Transverse colon (tissue), 4 donors: ENCODE results near the gene ACTA2. TPM values are rescaled to one million over a fixed set of nuclear protein-coding genes. Genes with fewer than 3 reads are reported as not detected.

Experiments used
- DNase-seq: peaks from one replicate; pipeline ENCODE4 v3.0.0-alpha.2; 2019
- H3K27ac ChIP-seq, 4 donors: fragments of 200-600 bp; sonication (generic); 2 replicates each; pipeline ENCODE4 v1.5.1; 2016 to 2018; ENCODE audit warnings: inconsistent platforms in 4 of 4
- H3K27me3 ChIP-seq: fragments of 200-600 bp; sonication (generic); 2 replicates; pipeline ENCODE4 v1.5.1; 2017; ENCODE audit warnings: inconsistent platforms
- H3K36me3 ChIP-seq, 4 donors: fragments of 200-600 bp; sonication (generic); 2 replicates each; pipeline ENCODE4 v1.5.1; 2017 to 2019; ENCODE audit warnings: inconsistent platforms in 4 of 4
- H3K4me1 ChIP-seq, 4 donors: fragments of 200-600 bp; sonication (generic); 2 replicates each; pipeline ENCODE4 v1.5.1; 2017 to 2020; ENCODE audit warnings: inconsistent platforms in 4 of 4
- H3K4me3 ChIP-seq, 4 donors: fragments of 200-600 bp; sonication (generic); 1 replicate in 1 of 4; 2 replicates in 3 of 4; pipeline versions ENCODE4 v1.5.1 to v1.6.1; 2017 to 2019; ENCODE audit warnings: inconsistent platforms in 4 of 4
- H3K9me3 ChIP-seq, 2 donors: fragments of 200-600 bp; sonication (generic); 2 replicates each; pipeline ENCODE4 v1.5.1; 2017 to 2019; ENCODE audit warnings: inconsistent platforms in 2 of 2
- EP300 ChIP-seq: sonication (generic); formaldehyde crosslinking; IDR thresholded peaks from one replicate; pipeline ENCODE4 v1.6.1; 2017; ENCODE audit warnings: antibody characterized with exemption, low read depth
- POLR2A ChIP-seq: fragments of 450-650 bp; IDR thresholded peaks from one replicate; pipeline ENCODE4 v1.6.1; 2016; ENCODE audit warnings: antibody characterized with exemption, mild to moderate bottlenecking, moderate library complexity
- POLR2AphosphoS5 ChIP-seq, 3 donors: sonication (generic); formaldehyde crosslinking; IDR thresholded peaks; one replicate each; pipeline ENCODE4 v1.6.1; 2016; ENCODE audit warnings: antibody characterized with exemption in 3 of 3
- WGBS, 2 donors: methylation state at CpG; one replicate each; pipeline ENCODE4 v1.1.5; 2018; ENCODE audit warnings: low coverage in 1 of 2; 5-methylcytosine and 5-hydroxymethylcytosine counted together
- in situ Hi-C, 4 donors: fragments of 200-750 bp; cut with MboI; loops; one replicate each; pipeline versions ENCODE4 v1.15.0 to v1.15.1; 2017; ENCODE audit warnings: low sequenced_read_pairs in 3 of 4, low pct_ligation_motif_present in 1 of 4, low pct_unique_long_range_greater_than_20kb in 1 of 4
- intact Hi-C: fragments of 100-400 bp; cut with DNase I; formaldehyde crosslinking; loops from one replicate; pipeline ENCODE4 v1.15.1; 2023; ENCODE audit warnings: low total_unique reads
- total RNA-seq, 4 donors: library from RNA; depleted of rRNA; stranded (reverse); fragments of >200 nt; gene quantifications; one replicate each; pipeline ENCODE4 v1.1.0, GENCODE V29; 2016
- TF ChIP-seq, protein P1 (sequence below), 5 experiments: fragments of 200-600 bp in 3 of 5; fragments of 450-650 bp in 2 of 5; sonication (generic) in 3 of 5; IDR thresholded peaks; 1 replicate in 2 of 5; 2 replicates in 3 of 5; pipeline ENCODE4 v1.5.1; 2016 to 2017; ENCODE audit warnings: antibody characterized with exemption in 5 of 5, inconsistent platforms in 3 of 5, mild to moderate bottlenecking in 2 of 5, moderate library complexity in 1 of 5

Gene ACTA2
- total RNA-seq, 4 donors from 2014 or later = 403 to 1,827 (median 457) TPM

- H3K36me3 ChIP-seq = no peaks in the 10 kb centered on the region
- 60 to 71% methylated on average over 1 of the region's 1 CpG for WGBS, 2 donors
- no peak for TF ChIP-seq POLR2AphosphoS5 (IDR thresholded peaks at IDR 0.05)
- TF ChIP-seq, protein P1, sequence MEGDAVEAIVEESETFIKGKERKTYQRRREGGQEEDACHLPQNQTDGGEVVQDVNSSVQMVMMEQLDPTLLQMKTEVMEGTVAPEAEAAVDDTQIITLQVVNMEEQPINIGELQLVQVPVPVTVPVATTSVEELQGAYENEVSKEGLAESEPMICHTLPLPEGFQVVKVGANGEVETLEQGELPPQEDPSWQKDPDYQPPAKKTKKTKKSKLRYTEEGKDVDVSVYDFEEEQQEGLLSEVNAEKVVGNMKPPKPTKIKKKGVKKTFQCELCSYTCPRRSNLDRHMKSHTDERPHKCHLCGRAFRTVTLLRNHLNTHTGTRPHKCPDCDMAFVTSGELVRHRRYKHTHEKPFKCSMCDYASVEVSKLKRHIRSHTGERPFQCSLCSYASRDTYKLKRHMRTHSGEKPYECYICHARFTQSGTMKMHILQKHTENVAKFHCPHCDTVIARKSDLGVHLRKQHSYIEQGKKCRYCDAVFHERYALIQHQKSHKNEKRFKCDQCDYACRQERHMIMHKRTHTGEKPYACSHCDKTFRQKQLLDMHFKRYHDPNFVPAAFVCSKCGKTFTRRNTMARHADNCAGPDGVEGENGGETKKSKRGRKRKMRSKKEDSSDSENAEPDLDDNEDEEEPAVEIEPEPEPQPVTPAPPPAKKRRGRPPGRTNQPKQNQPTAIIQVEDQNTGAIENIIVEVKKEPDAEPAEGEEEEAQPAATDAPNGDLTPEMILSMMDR (IDR thresholded peaks at IDR 0.05) = no peak
- peaks cover 7 to 31% (median 11%) of the 10 kb centered on the region in 4 donors for H3K4me1 ChIP-seq
- peak overlapping the region; percentile 30 to 74 (median 66) for H3K27ac ChIP-seq
- intact Hi-C loops (no loop called here), in situ Hi-C loops (loop anchor here (5.0 to 10.0 kb wide), 4 partner anchors 53 to 367 kb away; no protein-coding TSS in a partner anchor)
- H3K4me3 ChIP-seq = no peak overlapping the region
- DNase-seq = no peak
- no peaks in the 10 kb centered on the region for H3K9me3 ChIP-seq
- no peaks in the 10 kb centered on the region for H3K27me3 ChIP-seq
Measured at GRCh38 chr10:88931548-88931947, 21.0 kb downstream of the ACTA2 start.

- Histone ChIP-seq H3K9me3 (no peaks in the 10 kb centered on the region), H3K27ac (no peak overlapping the region), H3K36me3 (no peaks in the 10 kb centered on the region), H3K4me1 (peaks cover 3 to 27% (median 6%) of the 10 kb centered on the region in 4 donors), H3K4me3 (no peak overlapping the region), H3K27me3 (no peaks in the 10 kb centered on the region)
- 70 to 76% methylated on average over 2 of the region's 2 CpGs for WGBS, 2 donors
- in situ Hi-C loops = loop anchor here in 1 of 4 donors (5.0 kb wide), 1 partner anchor 91 kb away; no protein-coding TSS in a partner anchor
- intact Hi-C loops = no loop called here
- TF ChIP-seq EP300 (no peak), POLR2AphosphoS5 (IDR thresholded peaks at IDR 0.05) (no peak), POLR2A (no peak)
- TF ChIP-seq, protein P1 (IDR thresholded peaks at IDR 0.05) = no peak
- no peak for DNase-seq
Measured at GRCh38 chr10:88928254-88928653, 24.3 kb downstream of the ACTA2 start.

- H3K4me3 ChIP-seq = no peak overlapping the region
- 78 to 88% methylated on average over 1 to 2 of the region's 2 CpGs for WGBS, 2 donors
- no peaks in the 10 kb centered on the region for H3K9me3 ChIP-seq
- no peaks in the 10 kb centered on the region for H3K27me3 ChIP-seq
- intact Hi-C loops = no loop called here
- peaks cover 0 to 3% (median 0%) of the 10 kb centered on the region in 4 donors for H3K36me3 ChIP-seq
- DNase-seq = no peak
- in situ Hi-C loops = loop anchor here in 1 of 4 donors (5.0 kb wide), 1 partner anchor 90 kb away; no protein-coding TSS in a partner anchor
- TF ChIP-seq POLR2AphosphoS5 (IDR thresholded peaks at IDR 0.05) = no peak
- no peak for TF ChIP-seq EP300
- TF ChIP-seq, protein P1 (IDR thresholded peaks at IDR 0.05) = no peak
- TF ChIP-seq POLR2A = no peak
- H3K4me1 ChIP-seq = peaks cover 3 to 21% (median 5%) of the 10 kb centered on the region in 4 donors
- peak overlapping the region; percentile 60 to 72 (median 64) for H3K27ac ChIP-seq
Measured at GRCh38 chr10:88927416-88927690, 25.2 kb downstream of the ACTA2 start.

DNA sequence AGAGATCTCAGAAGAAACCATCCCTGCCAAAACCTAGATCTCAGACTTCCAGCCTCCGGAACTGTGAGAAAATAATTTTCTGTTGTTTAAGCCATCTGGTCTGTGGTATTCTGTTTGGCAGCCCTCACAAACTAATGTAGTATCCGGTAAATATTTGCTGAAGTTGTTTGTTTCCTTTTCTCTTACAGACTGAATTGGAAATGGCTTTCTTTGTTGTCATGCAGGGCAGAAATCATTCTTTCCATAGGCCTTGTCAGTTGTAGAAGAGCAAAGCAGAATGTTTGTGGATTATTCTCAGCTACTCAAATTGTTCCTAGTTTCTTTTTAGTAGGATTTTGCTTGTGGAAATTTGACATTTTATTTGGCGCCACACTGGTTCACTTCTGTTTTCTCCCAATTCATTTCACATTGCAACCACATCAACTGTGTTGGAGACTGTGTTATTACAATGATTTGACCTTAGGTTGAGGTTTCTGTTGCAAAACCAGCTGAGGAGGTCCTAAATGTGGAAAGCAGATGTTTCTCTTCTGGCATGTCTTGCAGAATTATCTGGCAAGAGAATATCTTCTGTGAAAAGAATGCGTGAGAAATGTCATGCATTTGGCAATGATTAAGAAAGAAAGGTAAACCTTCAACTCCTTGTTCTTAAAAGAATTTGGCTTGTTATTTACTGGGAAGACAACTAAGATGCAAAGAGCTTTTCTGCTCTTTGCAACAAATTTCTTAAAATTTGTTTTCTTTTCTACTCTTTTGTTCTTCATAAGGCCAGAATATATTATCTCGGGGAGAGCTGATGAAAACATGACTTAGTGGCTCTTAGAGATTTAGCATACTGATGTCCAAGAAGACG, 25.8 kb downstream of the ACTA2 start:
- H3K4me3 ChIP-seq = no peak overlapping the region
- peak overlapping the region; percentile 60 to 72 (median 64) for H3K27ac ChIP-seq
- TF ChIP-seq POLR2A (no peak), EP300 (no peak), POLR2AphosphoS5 (IDR thresholded peaks at IDR 0.05) (peak in 2 of 3 donors; percentile 52 to 75)
- no peak for DNase-seq
- in situ Hi-C loops = loop anchor here in 1 of 4 donors (5.0 kb wide), 1 partner anchor 89 kb away; no protein-coding TSS in a partner anchor
- peaks cover 0 to 16% (median 0%) of the 10 kb centered on the region in 4 donors for H3K4me1 ChIP-seq
- WGBS, 2 donors = 56 to 73% methylated on average over 6 of the region's 6 CpGs
- intact Hi-C loops = no loop called here
- no peaks in the 10 kb centered on the region for H3K9me3 ChIP-seq
- H3K36me3 ChIP-seq = peaks cover 0 to 9% (median 0%) of the 10 kb centered on the region in 4 donors
- no peaks in the 10 kb centered on the region for H3K27me3 ChIP-seq
